H1 (cell line): ENCODE measurements around the gene KANSL3. TPM values are rescaled to one million over a fixed set of nuclear protein-coding genes. Genes with fewer than 3 reads are reported as not detected.

ENCODE experiments used
- CHD7 ChIP-seq: fragments of 300-600 bp; sonication (generic); IDR thresholded peaks from 2 replicates; pipeline ENCODE4 v1.7.1; 2012; ENCODE audit warnings: low read length, moderate library complexity, mild to moderate bottlenecking, inconsistent platforms; ENCODE audit not compliant: insufficient replicate concordance
- KDM5A ChIP-seq: fragments of 200-600 bp; IDR thresholded peaks from 2 replicates; pipeline ENCODE4 v1.7.1; 2012; ENCODE audit warnings: mild to moderate bottlenecking, low read length, inconsistent platforms, mixed read lengths
- POLR2AphosphoS5 ChIP-seq: IDR thresholded peaks from 2 replicates; pipeline ENCODE4 v1.6.1; 2011; ENCODE audit warnings: low read depth, low read length
- SP1 ChIP-seq: IDR thresholded peaks from 2 replicates; pipeline ENCODE4 v1.6.1; 2011; ENCODE audit warnings: low read depth, low read length
- SUZ12 ChIP-seq: fragments of 200-600 bp; sonication (generic); IDR thresholded peaks from 2 replicates; pipeline ENCODE4 v1.6.1; 2012; ENCODE audit warnings: mild to moderate bottlenecking, inconsistent platforms, low read length, moderate library complexity, mixed read lengths
- TAF7 ChIP-seq: optimal IDR thresholded peaks from 2 replicates; pipeline ENCODE3; 2011; ENCODE audit warnings: low read depth, mild to moderate bottlenecking, inconsistent platforms, low read length, moderate library complexity, borderline replicate concordance
- polyA plus RNA-seq, 7 experiments: library from polyadenylated mRNA; depleted of rRNA in 3 of 7; stranded (reverse) in 5 of 7; unstranded in 2 of 7; fragments of >200 nt in 5 of 7; fragments of 200-250 nt in 2 of 7; gene quantifications; 1 replicate in 5 of 7; 2 replicates in 1 of 7; 4 replicates in 1 of 7; pipeline versions ENCODE4 v1.2.1 to v1.2.3, GENCODE V29; 2011 to 2013; ENCODE audit warnings: missing spikeins in 2 of 7, mixed read lengths in 2 of 7
- total RNA-seq: library from RNA; stranded (reverse); fragmentation: NEBNext Ultra II Directional; extraction: Animal tissue kit (Norgen Biotek cat#: 25700); gene quantifications from 2 replicates; pipeline ENCODE4 v1.2.1, GENCODE V29; 2021
- TF ChIP-seq, protein P1 (sequence below): IDR thresholded peaks from 2 replicates; pipeline ENCODE4 v1.6.1; 2012; ENCODE audit warnings: low read length, inconsistent platforms
- TF ChIP-seq, protein P2 (sequence below): IDR thresholded peaks from 2 replicates; pipeline ENCODE4 v1.6.1; 2011; ENCODE audit warnings: low read length, improper control_type of control experiment

The KANSL3 gene
- total and polyA plus RNA-seq, 2 of the 8 experiments (the other 6 are each of a cell fraction or from before 2014, with no cell fraction given): 19.8 to 31.4 TPM

DNA sequence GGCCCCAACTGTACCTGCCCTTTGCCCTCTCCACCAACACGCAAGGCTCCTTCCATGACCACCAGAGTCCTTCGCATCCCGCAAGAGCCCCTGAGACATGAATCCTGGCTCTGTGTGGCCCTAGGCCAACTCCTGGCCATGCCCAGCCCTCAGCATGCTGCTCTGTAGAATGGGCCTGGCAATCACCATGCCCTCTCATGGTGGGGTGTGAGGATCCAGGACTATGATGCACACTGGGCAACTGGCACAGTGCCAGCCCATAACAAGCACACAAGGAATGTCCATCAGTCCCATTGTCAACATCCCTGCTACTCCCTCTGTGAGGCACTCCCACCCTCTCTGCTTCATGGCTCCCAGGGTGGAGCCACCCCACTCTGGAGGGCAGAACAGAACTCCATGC, 49.2 kb upstream of the KANSL3 start (continued):
- TF ChIP-seq CHD7 (no peak), KDM5A (no peak), SP1 (no peak), SUZ12 (no peak), POLR2AphosphoS5 (no peak), TAF7 (no peak)
- TF ChIP-seq, protein P1, sequence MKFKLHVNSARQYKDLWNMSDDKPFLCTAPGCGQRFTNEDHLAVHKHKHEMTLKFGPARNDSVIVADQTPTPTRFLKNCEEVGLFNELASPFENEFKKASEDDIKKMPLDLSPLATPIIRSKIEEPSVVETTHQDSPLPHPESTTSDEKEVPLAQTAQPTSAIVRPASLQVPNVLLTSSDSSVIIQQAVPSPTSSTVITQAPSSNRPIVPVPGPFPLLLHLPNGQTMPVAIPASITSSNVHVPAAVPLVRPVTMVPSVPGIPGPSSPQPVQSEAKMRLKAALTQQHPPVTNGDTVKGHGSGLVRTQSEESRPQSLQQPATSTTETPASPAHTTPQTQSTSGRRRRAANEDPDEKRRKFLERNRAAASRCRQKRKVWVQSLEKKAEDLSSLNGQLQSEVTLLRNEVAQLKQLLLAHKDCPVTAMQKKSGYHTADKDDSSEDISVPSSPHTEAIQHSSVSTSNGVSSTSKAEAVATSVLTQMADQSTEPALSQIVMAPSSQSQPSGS: no peak
- TF ChIP-seq, protein P2, sequence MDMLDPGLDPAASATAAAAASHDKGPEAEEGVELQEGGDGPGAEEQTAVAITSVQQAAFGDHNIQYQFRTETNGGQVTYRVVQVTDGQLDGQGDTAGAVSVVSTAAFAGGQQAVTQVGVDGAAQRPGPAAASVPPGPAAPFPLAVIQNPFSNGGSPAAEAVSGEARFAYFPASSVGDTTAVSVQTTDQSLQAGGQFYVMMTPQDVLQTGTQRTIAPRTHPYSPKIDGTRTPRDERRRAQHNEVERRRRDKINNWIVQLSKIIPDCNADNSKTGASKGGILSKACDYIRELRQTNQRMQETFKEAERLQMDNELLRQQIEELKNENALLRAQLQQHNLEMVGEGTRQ: no peak
